Measurements from ENCODE around the gene ENOX1. TPM values are rescaled to one million over a fixed set of nuclear protein-coding genes. Genes with fewer than 3 reads are reported as not detected.

Gene ENOX1
- total and polyA plus RNA-seq, 4 donors: 0.33 to 7.7 (median 1.1) TPM

DNA sequence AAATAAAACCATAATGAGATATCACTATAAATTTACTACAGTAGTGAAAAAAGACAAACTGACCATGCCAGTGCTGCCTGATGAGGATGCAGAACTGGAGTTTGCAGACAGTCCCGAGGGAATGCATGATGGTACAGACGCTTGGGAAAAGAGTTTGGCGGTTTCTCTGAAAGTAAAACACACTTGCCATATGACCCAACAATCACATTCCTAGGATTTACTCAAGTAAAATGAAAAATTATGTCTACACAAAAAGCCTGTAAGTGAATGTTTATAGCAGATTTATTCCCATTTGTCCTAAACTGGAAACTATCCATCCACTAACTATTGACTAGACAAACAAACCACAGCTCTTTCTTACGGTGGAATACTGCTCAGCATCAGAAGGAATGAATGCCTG, 492.4 kb downstream of the ENOX1 start:
- no peaks in the 10 kb centered on the region for H3K36me3 ChIP-seq (ENCODE audit: control insufficient read depth in 4 of 4, insufficient read depth in 4 of 4, low read length in 4 of 4)
- H3K9me3 ChIP-seq (ENCODE audit: control insufficient read depth in 4 of 4, insufficient read depth in 3 of 4, low read length in 3 of 4): peaks cover 0 to 3% (median 0%) of the 10 kb centered on the region in 4 donors
- no peak overlapping the region for H3K4me3 ChIP-seq
- no peak overlapping the region for H3K27ac ChIP-seq (ENCODE audit: low read depth in 1 of 2, low read length in 1 of 2)
- H3K27me3 ChIP-seq (ENCODE audit: control insufficient read depth in 3 of 3, insufficient read depth in 3 of 3, low read length in 2 of 3): no peaks in the 10 kb centered on the region
- WGBS, 2 donors: 75 to 87% methylated on average over 4 of the region's 4 CpGs
- H3K9ac ChIP-seq (ENCODE audit: insufficient read depth in 1 of 2, low read length in 2 of 2): no peak overlapping the region
- no peak for DNase-seq
- peaks cover 0 to 4% (median 0%) of the 10 kb centered on the region in 5 donors for H3K4me1 ChIP-seq (ENCODE audit: control insufficient read depth in 5 of 5, insufficient read depth in 5 of 5, low read length in 5 of 5)
- TF ChIP-seq, protein P1, sequence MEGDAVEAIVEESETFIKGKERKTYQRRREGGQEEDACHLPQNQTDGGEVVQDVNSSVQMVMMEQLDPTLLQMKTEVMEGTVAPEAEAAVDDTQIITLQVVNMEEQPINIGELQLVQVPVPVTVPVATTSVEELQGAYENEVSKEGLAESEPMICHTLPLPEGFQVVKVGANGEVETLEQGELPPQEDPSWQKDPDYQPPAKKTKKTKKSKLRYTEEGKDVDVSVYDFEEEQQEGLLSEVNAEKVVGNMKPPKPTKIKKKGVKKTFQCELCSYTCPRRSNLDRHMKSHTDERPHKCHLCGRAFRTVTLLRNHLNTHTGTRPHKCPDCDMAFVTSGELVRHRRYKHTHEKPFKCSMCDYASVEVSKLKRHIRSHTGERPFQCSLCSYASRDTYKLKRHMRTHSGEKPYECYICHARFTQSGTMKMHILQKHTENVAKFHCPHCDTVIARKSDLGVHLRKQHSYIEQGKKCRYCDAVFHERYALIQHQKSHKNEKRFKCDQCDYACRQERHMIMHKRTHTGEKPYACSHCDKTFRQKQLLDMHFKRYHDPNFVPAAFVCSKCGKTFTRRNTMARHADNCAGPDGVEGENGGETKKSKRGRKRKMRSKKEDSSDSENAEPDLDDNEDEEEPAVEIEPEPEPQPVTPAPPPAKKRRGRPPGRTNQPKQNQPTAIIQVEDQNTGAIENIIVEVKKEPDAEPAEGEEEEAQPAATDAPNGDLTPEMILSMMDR (IDR thresholded peaks at IDR 0.05; ENCODE audit: control extremely low read depth, extremely low read depth): no peak
- no peak for ATAC-seq (ENCODE audit: insufficient read depth, low FRiP score)

DNA sequence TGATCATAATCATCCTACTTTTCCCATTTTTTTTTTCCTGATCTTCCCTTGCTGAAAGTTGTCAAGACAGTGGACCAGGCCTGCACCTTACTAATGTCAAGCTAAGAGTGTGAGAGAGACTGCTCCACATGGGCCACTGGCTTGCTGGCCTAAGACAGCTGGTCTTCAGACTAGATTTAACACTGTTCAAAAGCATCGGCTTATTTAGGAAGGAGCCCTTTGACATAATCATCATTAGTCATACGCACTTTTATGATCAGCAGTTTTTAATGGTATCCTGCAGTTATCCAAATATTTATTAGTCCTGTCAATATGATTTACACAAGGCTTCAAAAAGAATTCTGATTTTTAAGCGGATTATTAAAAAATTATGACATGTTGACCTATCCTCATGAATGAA, 492.8 kb downstream of the ENOX1 start:
- TF ChIP-seq, protein P1 (IDR thresholded peaks at IDR 0.05; ENCODE audit: control extremely low read depth, extremely low read depth): no peak
- 71 to 84% methylated on average over 3 of the region's 3 CpGs for WGBS, 2 donors
- peaks cover 0 to 3% (median 0%) of the 10 kb centered on the region in 4 donors for H3K9me3 ChIP-seq (ENCODE audit: control insufficient read depth in 4 of 4, insufficient read depth in 3 of 4, low read length in 3 of 4)
- DNase-seq (no peak), ATAC-seq (ENCODE audit: insufficient read depth, low FRiP score) (no peak)
- H3K27me3 ChIP-seq (ENCODE audit: control insufficient read depth in 3 of 3, insufficient read depth in 3 of 3, low read length in 2 of 3): no peaks in the 10 kb centered on the region
- no peak overlapping the region for H3K27ac ChIP-seq (ENCODE audit: low read depth in 1 of 2, low read length in 1 of 2)
- H3K4me3 ChIP-seq: no peak overlapping the region
- H3K36me3 ChIP-seq (ENCODE audit: control insufficient read depth in 4 of 4, insufficient read depth in 4 of 4, low read length in 4 of 4): no peaks in the 10 kb centered on the region
- H3K9ac ChIP-seq (ENCODE audit: insufficient read depth in 1 of 2, low read length in 2 of 2): no peak overlapping the region
- peaks cover 0 to 4% (median 0%) of the 10 kb centered on the region in 5 donors for H3K4me1 ChIP-seq (ENCODE audit: control insufficient read depth in 5 of 5, insufficient read depth in 5 of 5, low read length in 5 of 5)

DNA sequence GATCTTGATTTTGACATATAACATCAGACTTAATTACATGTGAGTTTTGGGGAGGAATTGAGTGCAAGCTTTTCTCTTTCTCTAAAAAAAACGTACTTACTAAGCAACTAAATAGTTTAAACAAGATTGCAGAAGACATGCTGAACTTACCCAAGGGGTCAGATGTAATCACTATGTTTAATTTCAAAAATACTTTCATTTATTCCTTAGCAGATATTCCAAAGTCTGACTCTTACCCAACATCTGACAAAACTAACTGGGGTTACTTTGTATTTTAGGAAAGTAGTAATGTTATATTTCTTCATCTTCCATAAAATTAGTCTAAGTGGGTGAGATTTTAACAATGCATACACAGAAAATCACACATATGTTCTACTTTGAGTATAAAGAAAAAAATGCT, 493.2 kb downstream of the ENOX1 start:
- H3K9me3 ChIP-seq (ENCODE audit: control insufficient read depth in 4 of 4, insufficient read depth in 3 of 4, low read length in 3 of 4): peaks cover 0 to 3% (median 0%) of the 10 kb centered on the region in 4 donors
- H3K4me1 ChIP-seq (ENCODE audit: control insufficient read depth in 5 of 5, insufficient read depth in 5 of 5, low read length in 5 of 5): peaks cover 0 to 4% (median 0%) of the 10 kb centered on the region in 5 donors
- TF ChIP-seq, protein P1 (IDR thresholded peaks at IDR 0.05; ENCODE audit: control extremely low read depth, extremely low read depth): no peak
- no peak overlapping the region for H3K27ac ChIP-seq (ENCODE audit: low read depth in 1 of 2, low read length in 1 of 2)
- 74 to 76% methylated on average over 1 of the region's 1 CpG for WGBS, 2 donors
- ATAC-seq (ENCODE audit: insufficient read depth, low FRiP score) (no peak), DNase-seq (no peak)
- H3K36me3 ChIP-seq (ENCODE audit: control insufficient read depth in 4 of 4, insufficient read depth in 4 of 4, low read length in 4 of 4): no peaks in the 10 kb centered on the region
- no peak overlapping the region for H3K4me3 ChIP-seq
- H3K9ac ChIP-seq (ENCODE audit: insufficient read depth in 1 of 2, low read length in 2 of 2): no peak overlapping the region
- no peaks in the 10 kb centered on the region for H3K27me3 ChIP-seq (ENCODE audit: control insufficient read depth in 3 of 3, insufficient read depth in 3 of 3, low read length in 2 of 3)

DNA sequence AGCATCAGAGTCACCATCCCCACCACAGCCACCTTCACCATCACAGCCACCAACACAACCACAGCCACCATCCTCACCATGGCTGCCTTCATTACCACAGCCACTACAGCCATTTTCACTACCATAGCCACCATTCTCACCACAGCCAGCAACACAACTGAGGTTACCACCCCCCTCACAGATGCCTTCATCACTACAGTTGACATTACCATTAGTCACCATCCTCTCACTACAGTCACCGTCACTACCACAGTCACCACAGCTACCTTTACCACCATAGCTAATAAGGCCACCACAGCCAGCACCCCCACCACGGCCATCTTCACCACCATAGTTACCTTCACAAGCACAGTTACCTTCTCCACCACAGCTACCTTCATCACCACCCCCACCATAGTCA, 493.8 kb downstream of the ENOX1 start:
- ATAC-seq (ENCODE audit: insufficient read depth, low FRiP score) (no peak), DNase-seq (no peak)
- no peaks in the 10 kb centered on the region for H3K36me3 ChIP-seq (ENCODE audit: control insufficient read depth in 4 of 4, insufficient read depth in 4 of 4, low read length in 4 of 4)
- TF ChIP-seq, protein P1 (IDR thresholded peaks at IDR 0.05; ENCODE audit: control extremely low read depth, extremely low read depth): no peak
- no peak overlapping the region for H3K4me3 ChIP-seq
- no peak overlapping the region for H3K9ac ChIP-seq (ENCODE audit: insufficient read depth in 1 of 2, low read length in 2 of 2)
- H3K9me3 ChIP-seq (ENCODE audit: control insufficient read depth in 4 of 4, insufficient read depth in 3 of 4, low read length in 3 of 4): peaks cover 0 to 3% (median 0%) of the 10 kb centered on the region in 4 donors
- WGBS, 2 donors: 91 to 100% methylated on average over 2 of the region's 2 CpGs
- no peak overlapping the region for H3K27ac ChIP-seq (ENCODE audit: low read depth in 1 of 2, low read length in 1 of 2)
- H3K4me1 ChIP-seq (ENCODE audit: control insufficient read depth in 5 of 5, insufficient read depth in 5 of 5, low read length in 5 of 5): peaks cover 0 to 4% (median 0%) of the 10 kb centered on the region in 5 donors
- no peaks in the 10 kb centered on the region for H3K27me3 ChIP-seq (ENCODE audit: control insufficient read depth in 3 of 3, insufficient read depth in 3 of 3, low read length in 2 of 3)
